CD4-positive, alpha-beta T cell treated with Interleukin-10 for 1 hour (primary cell): Measurements from ENCODE around the gene PDE8B.

Source experiments
- DNase-seq: peaks from one replicate; pipeline ENCODE4 v3.0.0-alpha.2; 2020

PDE8B gene

GRCh38 chr5:77326986-77327734, 116.7 kb downstream of the PDE8B start:
- no peak for DNase-seq

- no peak for DNase-seq
Observed at GRCh38 chr5:77328930-77329647, 118.6 kb downstream of the PDE8B start.

GRCh38 chr5:77329664-77330430, 119.4 kb downstream of the PDE8B start:
- no peak for DNase-seq

DNA sequence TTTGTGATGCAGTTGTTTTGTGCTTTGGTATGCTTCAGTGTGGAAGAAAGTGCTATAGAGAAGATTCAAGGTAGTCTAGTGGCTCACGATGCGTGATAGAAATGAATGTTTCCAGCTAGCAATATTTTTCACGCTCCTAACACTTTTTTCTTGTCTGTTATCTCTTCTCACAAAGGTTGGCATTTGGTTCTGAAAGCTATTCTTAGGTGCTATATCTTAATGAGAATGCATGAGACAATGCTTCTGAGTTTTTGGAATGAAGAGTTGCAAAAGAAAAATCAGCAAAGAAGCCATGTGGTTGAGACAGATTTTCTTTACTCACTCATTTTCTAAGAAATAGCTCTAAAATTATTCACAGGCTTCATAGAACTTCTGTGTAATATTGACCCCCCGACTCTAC, 122.6 kb downstream of the PDE8B start:
- no peak for DNase-seq

GRCh38 chr5:77333451-77334123, 123.1 kb downstream of the PDE8B start:
- DNase-seq: no peak

GRCh38 chr5:77337246-77337645, 126.8 kb downstream of the PDE8B start:
- no peak for DNase-seq

- DNase-seq: no peak
Observed at GRCh38 chr5:77337686-77338085, 127.2 kb downstream of the PDE8B start.

- DNase-seq: no peak
Observed at GRCh38 chr5:77339337-77339890, 128.9 kb downstream of the PDE8B start.

DNA sequence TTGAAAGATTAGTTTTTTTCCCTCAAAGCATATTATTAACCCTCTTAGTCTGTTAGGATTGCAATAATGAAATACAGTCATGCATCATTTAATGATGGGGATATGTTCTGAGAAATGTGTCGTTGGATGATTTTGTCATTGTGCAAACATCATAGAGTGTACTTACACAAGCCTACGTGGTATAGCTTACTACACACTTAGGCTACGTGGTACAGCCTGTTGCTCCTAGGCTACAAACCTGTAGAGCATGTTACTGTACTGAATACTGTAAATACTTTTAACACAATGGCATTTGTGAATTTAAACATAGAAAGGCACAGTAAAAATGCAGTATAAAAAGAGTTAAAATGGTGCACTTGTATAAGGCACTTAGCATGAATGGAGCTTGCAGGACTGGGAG, 132.7 kb downstream of the PDE8B start:
- DNase-seq: no peak

DNA sequence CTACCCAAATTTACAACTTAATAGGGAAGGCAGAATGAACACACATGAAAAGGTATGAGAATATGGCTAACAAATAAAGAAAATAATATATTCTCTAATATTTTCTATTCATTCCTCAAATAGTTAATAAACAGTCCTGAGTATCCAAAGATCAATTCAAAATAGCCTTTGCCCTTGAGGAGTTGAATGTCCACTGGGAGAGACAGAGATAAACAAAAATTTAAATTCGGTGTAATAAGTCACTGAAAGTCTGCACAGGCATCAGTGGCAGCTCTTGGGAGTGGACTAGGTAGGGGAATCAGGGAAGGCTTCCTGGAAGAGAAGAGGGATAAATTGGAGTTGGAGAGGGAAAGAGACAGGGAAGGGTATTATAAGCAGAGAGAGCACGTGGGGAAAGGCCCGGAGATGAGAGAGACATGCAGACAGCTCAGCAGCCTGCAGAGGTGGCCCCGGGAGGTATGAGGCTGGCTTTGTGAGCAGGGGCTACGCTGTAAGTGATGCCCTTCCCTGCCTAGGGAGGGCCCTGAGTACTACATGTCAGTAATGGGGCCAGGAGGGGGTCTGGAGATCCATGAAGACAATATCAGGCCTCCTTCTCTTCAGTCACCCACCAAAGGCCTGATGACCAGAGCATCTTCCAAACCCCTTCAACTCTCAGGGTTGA, 137.1 kb downstream of the PDE8B start:
- DNase-seq: no peak

GRCh38 chr5:77353251-77353650, 142.8 kb downstream of the PDE8B start:
- no peak for DNase-seq

GRCh38 chr5:77354454-77354853, 144.0 kb downstream of the PDE8B start:
- DNase-seq: no peak

DNA sequence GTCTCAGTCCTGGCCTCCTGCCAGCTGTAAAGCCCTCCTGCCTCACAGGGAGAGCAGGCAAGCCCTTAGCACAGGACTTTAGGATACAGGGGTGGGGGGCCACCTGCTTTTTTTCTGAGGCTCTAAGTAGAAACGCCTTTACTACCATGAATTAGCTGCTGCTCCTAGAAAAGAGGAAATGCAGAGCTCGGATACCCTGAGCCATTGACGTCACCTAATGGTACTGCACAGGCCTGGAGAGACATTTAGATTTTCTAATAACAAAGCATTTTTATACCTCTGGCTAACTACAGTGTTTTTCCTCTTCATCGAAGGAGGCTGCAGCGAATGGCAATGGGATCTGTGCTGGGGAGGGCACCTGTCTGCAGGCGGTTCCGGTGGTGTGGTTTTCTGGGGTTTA, 144.6 kb downstream of the PDE8B start:
- no peak for DNase-seq

GRCh38 chr5:77355751-77356150, 145.3 kb downstream of the PDE8B start:
- no peak for DNase-seq

GRCh38 chr5:77356740-77357139, 146.3 kb downstream of the PDE8B start:
- DNase-seq: no peak

DNA sequence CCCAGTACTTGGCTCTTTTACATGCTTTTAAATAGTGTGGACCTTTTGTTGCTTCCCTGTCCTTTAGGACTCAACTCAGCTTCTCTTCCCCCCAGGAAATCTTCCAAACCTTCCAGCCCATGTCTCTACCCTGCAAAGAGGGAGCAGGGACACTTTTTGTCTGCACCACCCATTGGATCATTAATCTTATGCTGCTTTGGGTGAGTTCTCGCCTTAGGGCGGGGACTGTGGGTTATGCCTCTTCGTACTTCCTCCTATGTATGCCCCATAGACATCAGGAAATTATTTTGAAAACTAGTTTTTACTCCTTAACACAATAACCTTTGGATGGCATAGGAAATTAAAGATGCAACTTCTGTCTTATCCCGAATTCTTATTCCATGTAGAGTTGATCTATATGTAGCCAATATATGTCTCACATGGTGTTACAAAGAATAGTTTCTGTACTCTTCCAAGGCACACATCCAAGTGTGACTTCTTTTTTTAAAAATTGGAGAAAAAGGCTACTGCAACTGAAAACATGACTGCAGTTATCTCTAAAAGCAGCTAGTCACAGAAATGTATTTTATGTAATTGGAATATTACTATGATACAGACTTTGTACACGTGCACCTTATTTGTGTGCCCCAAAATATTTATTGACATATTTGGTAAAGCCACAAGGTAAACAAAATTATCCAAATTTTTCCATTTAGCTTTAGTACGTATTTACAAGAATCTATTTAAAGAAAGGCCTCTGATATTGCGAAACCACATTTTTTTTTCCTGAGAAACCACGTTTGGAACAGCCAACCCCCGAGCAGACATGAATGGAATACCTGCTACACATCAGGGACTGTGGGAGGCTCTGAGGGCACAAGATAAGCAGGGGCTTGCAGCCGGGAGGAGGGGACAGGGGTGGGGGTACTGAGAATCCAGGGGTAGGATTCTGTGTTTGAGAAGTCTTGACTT, 148.1 kb downstream of the PDE8B start:
- no peak for DNase-seq

DNA sequence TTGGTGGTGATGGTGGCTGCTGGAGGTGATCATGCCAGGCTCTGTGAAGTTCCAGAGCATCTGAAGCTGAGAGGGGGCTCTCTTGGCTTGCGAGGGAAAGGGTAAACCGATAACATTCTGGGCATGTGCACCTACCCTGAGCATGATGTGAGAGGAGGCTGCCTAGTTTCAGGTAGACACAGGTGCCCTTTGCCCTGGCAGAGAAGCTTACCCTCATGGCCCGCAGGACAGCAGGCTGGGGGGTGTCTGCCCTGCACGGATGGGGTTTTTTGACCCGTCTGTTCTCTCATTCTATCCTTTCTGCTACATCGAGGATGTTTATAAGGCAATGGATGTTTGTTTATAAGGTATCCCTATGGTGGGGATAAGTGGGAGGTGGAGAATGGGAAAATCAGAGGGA, 148.8 kb downstream of the PDE8B start:
- DNase-seq: no peak

DNA sequence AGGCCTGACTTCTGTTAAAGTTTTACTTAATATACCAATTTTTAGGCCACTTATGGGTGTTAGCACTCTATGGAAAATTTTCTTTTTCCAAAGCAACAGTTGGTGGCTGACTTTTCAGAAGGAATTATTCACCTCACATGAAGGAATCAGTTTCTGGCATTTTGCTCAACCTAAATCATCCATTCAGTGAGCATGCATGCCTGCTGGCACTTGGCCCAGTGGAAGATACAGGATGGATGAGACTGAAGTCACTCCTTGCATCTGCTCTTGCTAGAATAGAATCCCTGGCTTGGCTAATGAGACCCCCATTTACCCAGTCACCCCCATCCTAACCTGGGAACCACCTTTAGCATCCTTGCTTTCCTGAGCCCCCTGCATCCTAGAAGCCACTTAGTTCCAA, 149.9 kb downstream of the PDE8B start:
- DNase-seq: no peak

DNA sequence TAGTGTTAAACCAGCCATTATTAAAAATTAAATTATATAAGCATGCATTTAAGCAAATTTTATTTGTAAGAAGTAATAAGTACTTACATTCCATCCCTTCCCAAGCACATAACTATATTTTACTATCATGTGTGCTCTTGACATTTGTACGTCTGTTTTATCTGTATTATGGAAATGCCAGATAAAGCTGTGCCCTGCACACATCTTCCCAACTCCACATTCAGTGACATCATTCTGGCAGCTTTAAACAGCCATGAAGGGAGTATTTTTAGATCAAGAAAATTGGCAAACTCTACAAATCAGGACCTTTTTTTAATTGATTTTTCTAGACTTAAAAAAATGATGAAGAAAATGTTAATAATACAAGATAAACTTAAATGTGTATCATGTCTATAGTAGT, 150.5 kb downstream of the PDE8B start:
- DNase-seq: no peak

GRCh38 chr5:77366717-77367500, 156.4 kb downstream of the PDE8B start:
- DNase-seq: no peak
